H9 (cell line): ENCODE measurements around the gene FBXO47. TPM values are rescaled to one million over a fixed set of nuclear protein-coding genes. Genes with fewer than 3 reads are reported as not detected.
A peak's percentile ranks its signal among the peaks of the same experiment; 100 is the strongest.

Experiments
- DNase-seq: peaks from one replicate; pipeline ENCODE4 v3.0.0-alpha.2; 2017
- H2AFZ ChIP-seq: one replicate; pipeline ENCODE4 v1.6.1; 2013; ENCODE audit warnings: mild to moderate bottlenecking, low read length, control low read depth, moderate library complexity
- H2AK5ac ChIP-seq: 2 replicates; pipeline ENCODE4 v1.6.1; 2013; ENCODE audit warnings: low read length, control low read depth, mixed read lengths; ENCODE audit not compliant: insufficient read length
- H2BK120ac ChIP-seq: one replicate; pipeline ENCODE4 v1.6.1; 2013; ENCODE audit warnings: low read depth, mild to moderate bottlenecking, low read length, control low read depth, inconsistent platforms; ENCODE audit not compliant: poor library complexity, severe bottlenecking
- H2BK12ac ChIP-seq: 2 replicates; pipeline ENCODE4 v1.6.1; 2013; ENCODE audit warnings: low read length, control low read depth, mixed read lengths, low read depth; ENCODE audit not compliant: insufficient read length
- H2BK15ac ChIP-seq: 2 replicates; pipeline ENCODE4 v1.6.1; 2013; ENCODE audit warnings: low read depth, low read length, control low read depth
- H2BK20ac ChIP-seq: one replicate; pipeline ENCODE4 v1.6.1; 2013; ENCODE audit warnings: low read depth, mild to moderate bottlenecking, low read length, control low read depth, inconsistent platforms; ENCODE audit not compliant: poor library complexity, severe bottlenecking
- H2BK5ac ChIP-seq: 2 replicates; pipeline ENCODE4 v1.6.1; 2013; ENCODE audit warnings: low read length, control low read depth, mixed read lengths; ENCODE audit not compliant: insufficient read length
- H3K14ac ChIP-seq: 2 replicates; pipeline ENCODE4 v1.6.1; 2013; ENCODE audit warnings: low read length, control low read depth; ENCODE audit not compliant: insufficient read depth
- H3K18ac ChIP-seq: 2 replicates; pipeline ENCODE4 v1.6.1; 2013; ENCODE audit warnings: low read depth, mild to moderate bottlenecking, mixed read lengths, low read length, control low read depth; ENCODE audit not compliant: insufficient read length
- H3K23ac ChIP-seq: 2 replicates; pipeline ENCODE4 v1.6.1; 2013; ENCODE audit warnings: low read length, control low read depth, mixed read lengths, low read depth; ENCODE audit not compliant: insufficient read length
- H3K23me2 ChIP-seq: 2 replicates; pipeline ENCODE4 v1.6.1; 2013; ENCODE audit warnings: low read depth, mild to moderate bottlenecking, mixed read lengths, low read length, control low read depth; ENCODE audit not compliant: insufficient read length, poor library complexity, severe bottlenecking
- H3K27ac ChIP-seq: 2 replicates; pipeline ENCODE4 v1.5.1; 2013; ENCODE audit warnings: low read length, control low read depth, mixed read lengths, low read depth; ENCODE audit not compliant: insufficient read length
- H3K27me3 ChIP-seq: 2 replicates; pipeline ENCODE4 v1.6.1; 2013; ENCODE audit warnings: low read length, control low read depth, inconsistent platforms; ENCODE audit not compliant: insufficient read depth
- H3K4ac ChIP-seq: 2 replicates; pipeline ENCODE4 v1.6.1; 2013; ENCODE audit warnings: low read depth, mild to moderate bottlenecking, control low read depth, inconsistent platforms, low read length, moderate library complexity
- H3K4me1 ChIP-seq: 2 replicates; pipeline ENCODE4 v1.6.1; 2013; ENCODE audit warnings: low read length, control low read depth, inconsistent platforms; ENCODE audit not compliant: insufficient read depth
- H3K4me2 ChIP-seq: 2 replicates; pipeline ENCODE4 v1.6.1; 2013; ENCODE audit warnings: low read length, control low read depth, mixed read lengths; ENCODE audit not compliant: insufficient read length, insufficient read depth
- H3K56ac ChIP-seq: 2 replicates; pipeline ENCODE4 v1.6.1; 2013; ENCODE audit warnings: low read depth, mild to moderate bottlenecking, mixed read lengths, low read length, control low read depth; ENCODE audit not compliant: insufficient read length
- H3K79me1 ChIP-seq: 2 replicates; pipeline ENCODE4 v1.6.1; 2013; ENCODE audit warnings: low read depth, mild to moderate bottlenecking, moderate library complexity, low read length, control low read depth, inconsistent platforms; ENCODE audit not compliant: insufficient read depth, poor library complexity, severe bottlenecking
- H3K79me2 ChIP-seq: 2 replicates; pipeline ENCODE4 v1.6.1; 2013; ENCODE audit warnings: low read length, control low read depth, inconsistent platforms; ENCODE audit not compliant: insufficient read depth
- H3K9ac ChIP-seq: 2 replicates; pipeline ENCODE4 v1.6.1; 2013; ENCODE audit warnings: low read length, control low read depth, mixed read lengths; ENCODE audit not compliant: insufficient read length; ENCODE audit errors: extremely low read depth
- H3K9me3 ChIP-seq: one replicate; pipeline ENCODE4 v1.6.1; 2013; ENCODE audit warnings: low read depth, low read length, inconsistent platforms; ENCODE audit not compliant: control insufficient read depth
- H3T11ph ChIP-seq: one replicate; pipeline ENCODE4 v1.6.1; 2013; ENCODE audit warnings: mild to moderate bottlenecking, low read length, control low read depth, inconsistent platforms
- H4K20me1 ChIP-seq: one replicate; pipeline ENCODE4 v1.6.1; 2013; ENCODE audit not compliant: control insufficient read depth, insufficient read length, insufficient read depth
- H4K5ac ChIP-seq: 2 replicates; pipeline ENCODE4 v1.6.1; 2013; ENCODE audit warnings: low read depth, mild to moderate bottlenecking, mixed read lengths, low read length, control low read depth; ENCODE audit not compliant: insufficient read length
- H4K8ac ChIP-seq: replicated peaks from 2 replicates; pipeline ENCODE4 v1.6.1; 2013; ENCODE audit warnings: low read length, control low read depth, mixed read lengths, low read depth; ENCODE audit not compliant: insufficient read length
- H4K91ac ChIP-seq: 2 replicates; pipeline ENCODE4 v1.6.1; 2013; ENCODE audit warnings: low read depth, mild to moderate bottlenecking, moderate library complexity, mixed read lengths, low read length, control low read depth; ENCODE audit not compliant: insufficient read length
- H3K27ac Mint-ChIP-seq, 3 experiments: 2 replicates in 2 of 3; 3 replicates in 1 of 3; pipeline ENCODE4 v1.8.0; 2020 to 2021; ENCODE audit warnings: mixed read lengths in 3 of 3, mild to moderate bottlenecking in 1 of 3, moderate library complexity in 1 of 3
- H3K27me3 Mint-ChIP-seq: 2 replicates; pipeline ENCODE4 v1.8.0; 2021; ENCODE audit warnings: low read depth, mild to moderate bottlenecking, moderate library complexity, mixed read lengths
- H3K36me3 Mint-ChIP-seq, 3 experiments: 2 replicates in 2 of 3; 3 replicates in 1 of 3; pipeline ENCODE4 v1.8.0; 2020 to 2021; ENCODE audit warnings: low read depth in 3 of 3, mixed read lengths in 3 of 3; ENCODE audit not compliant: insufficient read depth in 1 of 3
- H3K4me1 Mint-ChIP-seq, 2 experiments: 2 replicates each; pipeline ENCODE4 v1.8.0; 2020; ENCODE audit warnings: mixed read lengths in 2 of 2
- H3K4me3 Mint-ChIP-seq, 2 experiments: 2 replicates in 1 of 2; 3 replicates in 1 of 2; pipeline ENCODE4 v1.8.0; 2020 to 2021; ENCODE audit warnings: mild to moderate bottlenecking in 2 of 2, mixed read lengths in 2 of 2, moderate library complexity in 1 of 2
- H3K9me3 Mint-ChIP-seq, 2 experiments: 2 replicates in 1 of 2; 3 replicates in 1 of 2; pipeline ENCODE4 v1.8.0; 2020; ENCODE audit warnings: mild to moderate bottlenecking in 2 of 2, mixed read lengths in 2 of 2, moderate library complexity in 1 of 2
- WGBS: extraction: QIAGEN DNeasy Blood & Tissue Kit; methylation state at CpG from one replicate; pipeline ENCODE4 v1.1.7; 2013; ENCODE audit warnings: missing lambda C conversion rate, low lambda C conversion rate, mixed read lengths; ENCODE audit not compliant: insufficient read length; ENCODE audit errors: extremely low coverage; 5-methylcytosine and 5-hydroxymethylcytosine counted together
- total RNA-seq: library from RNA; stranded (reverse); gene quantifications from 2 replicates; pipeline ENCODE4 v1.2.1, GENCODE V29; 2021
- TF ChIP-seq, protein P1 (sequence below): fragments of 200-600 bp; sonication (generic); conservative IDR thresholded peaks from 3 replicates; pipeline ENCODE4 v1.8.0; 2021; ENCODE audit warnings: antibody characterized with exemption, mild to moderate bottlenecking

The FBXO47 gene
- total RNA-seq, 1 experiment from 2014 or later: not detected

DNA sequence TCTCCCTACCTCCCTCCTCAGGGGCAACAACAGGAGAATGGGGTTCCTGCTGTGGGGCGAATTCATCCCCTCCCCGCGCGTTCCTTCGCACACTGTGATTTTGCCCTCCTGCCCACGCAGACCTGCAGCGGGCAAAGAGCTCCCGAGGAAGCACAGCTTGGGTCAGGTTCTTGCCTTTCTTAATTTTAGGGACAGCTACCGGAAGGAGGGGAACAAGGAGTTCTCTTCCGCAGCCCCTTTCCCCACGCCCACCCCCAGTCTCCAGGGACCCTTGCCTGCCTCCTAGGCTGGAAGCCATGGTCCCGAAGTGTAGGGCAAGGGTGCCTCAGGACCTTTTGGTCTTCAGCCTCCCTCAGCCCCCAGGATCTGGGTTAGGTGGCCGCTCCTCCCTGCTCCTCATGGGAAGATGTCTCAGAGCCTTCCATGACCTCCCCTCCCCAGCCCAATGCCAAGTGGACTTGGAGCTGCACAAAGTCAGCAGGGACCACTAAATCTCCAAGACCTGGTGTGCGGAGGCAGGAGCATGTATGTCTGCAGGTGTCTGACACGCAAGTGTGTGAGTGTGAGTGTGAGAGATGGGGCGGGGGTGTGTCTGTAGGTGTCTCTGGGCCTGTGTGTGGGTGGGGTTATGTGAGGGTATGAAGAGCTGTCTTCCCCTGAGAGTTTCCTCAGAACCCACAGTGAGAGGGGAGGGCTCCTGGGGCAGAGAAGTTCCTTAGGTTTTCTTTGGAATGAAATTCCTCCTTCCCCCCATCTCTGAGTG is 47.7 kb downstream of the FBXO47 start:
- Histone ChIP-seq H3K9me3 (no peaks in the 10 kb centered on the region), H3K27ac (no peak overlapping the region), H3K14ac (no peak overlapping the region), H2BK15ac (no peak overlapping the region), H3K4me1 (no peaks in the 10 kb centered on the region), H3K27me3 (no peaks in the 10 kb centered on the region), H3K4ac (no peak overlapping the region), H3K23ac (no peak overlapping the region), H2BK12ac (no peak overlapping the region), H2AFZ (no peak overlapping the region), H3K4me2 (no peak overlapping the region), H2BK120ac (no peak overlapping the region), H3T11ph (no peak overlapping the region), H4K8ac (no peak overlapping the region), H4K5ac (no peak overlapping the region), H2AK5ac (no peak overlapping the region), H3K79me1 (no peaks in the 10 kb centered on the region), H2BK5ac (no peak overlapping the region), H3K79me2 (no peaks in the 10 kb centered on the region), H3K23me2 (no peaks in the 10 kb centered on the region), H3K56ac (no peak overlapping the region), H2BK20ac (no peak overlapping the region), H4K91ac (no peak overlapping the region), H3K18ac (no peak overlapping the region), H3K9ac (no peak overlapping the region), H4K20me1 (no peaks in the 10 kb centered on the region)
- H3K27me3 Mint-ChIP-seq: no peaks in the 10 kb centered on the region; the same call in 1 of the 2 replicates
- no peak for DNase-seq
- no peaks in the 10 kb centered on the region for H3K9me3 Mint-ChIP-seq
- WGBS: no CpG with 5 or more reads among the region's 16 CpGs
- peaks cover 13 to 21% of the 10 kb centered on the region in 2 experiments for H3K4me1 Mint-ChIP-seq
- peak overlapping the region; percentile 34 to 91 (median 58); a peak in 3 of 7 replicates for H3K27ac Mint-ChIP-seq
- no peak overlapping the region; a peak in 1 of 5 replicates for H3K4me3 Mint-ChIP-seq
- TF ChIP-seq, protein P1, sequence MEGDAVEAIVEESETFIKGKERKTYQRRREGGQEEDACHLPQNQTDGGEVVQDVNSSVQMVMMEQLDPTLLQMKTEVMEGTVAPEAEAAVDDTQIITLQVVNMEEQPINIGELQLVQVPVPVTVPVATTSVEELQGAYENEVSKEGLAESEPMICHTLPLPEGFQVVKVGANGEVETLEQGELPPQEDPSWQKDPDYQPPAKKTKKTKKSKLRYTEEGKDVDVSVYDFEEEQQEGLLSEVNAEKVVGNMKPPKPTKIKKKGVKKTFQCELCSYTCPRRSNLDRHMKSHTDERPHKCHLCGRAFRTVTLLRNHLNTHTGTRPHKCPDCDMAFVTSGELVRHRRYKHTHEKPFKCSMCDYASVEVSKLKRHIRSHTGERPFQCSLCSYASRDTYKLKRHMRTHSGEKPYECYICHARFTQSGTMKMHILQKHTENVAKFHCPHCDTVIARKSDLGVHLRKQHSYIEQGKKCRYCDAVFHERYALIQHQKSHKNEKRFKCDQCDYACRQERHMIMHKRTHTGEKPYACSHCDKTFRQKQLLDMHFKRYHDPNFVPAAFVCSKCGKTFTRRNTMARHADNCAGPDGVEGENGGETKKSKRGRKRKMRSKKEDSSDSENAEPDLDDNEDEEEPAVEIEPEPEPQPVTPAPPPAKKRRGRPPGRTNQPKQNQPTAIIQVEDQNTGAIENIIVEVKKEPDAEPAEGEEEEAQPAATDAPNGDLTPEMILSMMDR: no peak
- peaks cover 16 to 50% (median 42%) of the 10 kb centered on the region in 3 experiments for H3K36me3 Mint-ChIP-seq
